Measurements from ENCODE around the gene XRCC6.
"Not testable (repeated sequence)": the region's sequence is repeated elsewhere in the genome, so short reads cannot be mapped to it uniquely, and the experiment has no call there.

The XRCC6 gene

DNA sequence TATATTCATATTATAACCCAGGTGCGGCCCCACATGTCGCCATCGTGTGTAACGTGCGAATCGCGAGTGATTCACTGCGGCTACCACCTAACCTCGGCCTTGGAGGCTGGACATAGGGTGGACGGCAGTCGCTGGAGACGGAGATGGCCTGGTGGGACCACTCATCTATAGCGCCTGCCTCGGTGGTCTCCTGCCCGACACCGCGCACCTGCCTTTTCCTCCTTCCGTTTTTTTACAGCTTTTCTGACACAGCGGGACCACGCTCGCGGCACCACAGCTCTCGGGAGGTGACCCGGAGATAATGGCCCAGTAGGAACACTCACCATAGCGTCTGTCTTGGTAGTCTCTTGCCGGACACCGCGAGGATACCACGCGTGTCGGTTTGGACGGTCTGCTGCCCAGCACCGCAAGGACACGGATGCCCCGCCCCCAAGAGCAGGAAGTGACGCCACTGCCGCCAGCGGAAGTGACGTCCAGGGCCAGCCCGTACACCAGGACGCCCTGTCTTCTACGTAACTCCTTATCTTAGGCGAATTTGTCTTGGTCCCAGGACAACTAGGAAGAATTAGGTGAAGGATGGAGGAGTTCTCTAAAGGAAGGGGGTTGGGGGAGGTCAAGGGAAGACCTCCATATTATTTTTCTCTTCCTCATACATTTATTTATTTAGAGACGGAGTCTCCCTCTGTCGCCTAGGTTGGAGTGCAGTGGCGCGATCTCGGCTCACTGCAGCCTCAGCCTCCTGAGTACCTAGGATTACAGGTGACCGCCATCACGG lies 61.1 kb downstream of the XRCC6 start:
- in situ Hi-C loops (cut with MboI; ENCODE audit: low sequenced_read_pairs): no loop called here

DNA sequence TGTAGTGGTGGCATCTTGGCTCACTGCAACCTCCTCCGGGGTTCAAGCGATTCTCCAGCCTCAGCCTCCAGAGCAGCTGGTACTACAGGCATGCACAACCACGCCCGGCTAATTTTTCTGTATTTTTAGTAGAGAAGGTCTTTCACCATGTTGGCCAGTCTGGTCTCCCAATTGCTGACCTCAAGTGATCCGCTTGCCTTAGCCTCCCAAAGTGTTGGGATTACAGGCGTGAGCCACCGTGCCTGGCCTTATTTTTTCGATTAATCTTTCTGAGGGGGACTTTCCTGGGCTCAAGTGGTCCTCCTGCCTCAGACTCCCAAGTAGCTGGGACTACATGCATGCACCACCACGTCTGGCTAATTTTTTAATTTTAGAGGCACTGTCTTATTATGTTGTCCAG lies 62.0 kb downstream of the XRCC6 start:
- in situ Hi-C loops (cut with MboI; ENCODE audit: low sequenced_read_pairs): no loop called here

DNA sequence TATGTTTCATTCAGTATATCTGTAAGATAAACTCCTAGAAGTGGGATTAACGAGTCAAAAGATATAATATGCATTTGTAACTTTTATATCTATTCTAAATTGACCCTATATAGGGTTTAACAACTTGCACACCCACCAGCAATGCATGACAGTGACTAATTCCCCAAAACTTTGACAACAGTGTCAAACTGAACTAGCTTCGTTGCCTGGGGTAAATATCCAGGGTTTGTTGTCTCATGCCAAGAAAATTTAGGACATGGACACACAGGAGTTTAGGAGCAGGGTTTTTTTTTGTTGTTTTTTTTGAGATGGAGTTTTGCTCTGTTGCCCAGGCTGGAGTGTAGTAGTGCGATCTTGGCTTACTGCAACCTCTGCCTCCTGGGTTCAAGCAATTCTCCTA lies 62.5 kb downstream of the XRCC6 start:
- in situ Hi-C loops (cut with MboI; ENCODE audit: low sequenced_read_pairs): no loop called here

DNA sequence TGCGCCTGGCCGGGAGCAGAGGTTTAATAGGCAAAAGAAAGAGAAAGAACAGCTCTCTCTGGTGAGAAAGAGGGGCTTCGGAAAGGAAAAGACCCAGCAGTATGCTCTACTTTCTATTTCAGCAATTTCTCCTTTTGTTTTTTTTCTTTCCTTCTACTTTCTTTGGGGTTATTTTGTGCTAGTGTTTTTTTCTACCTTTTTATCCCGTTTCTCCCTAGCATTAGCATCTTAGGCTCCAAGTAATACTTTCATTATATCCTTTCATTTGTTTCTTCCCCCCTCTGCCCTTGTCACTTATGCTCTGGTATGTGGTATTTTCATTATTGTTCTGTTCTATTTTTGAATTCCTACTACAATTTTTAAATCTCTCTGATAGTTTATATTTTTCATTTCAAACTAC lies 63.1 kb downstream of the XRCC6 start:
- in situ Hi-C loops (cut with MboI; ENCODE audit: low sequenced_read_pairs): no loop called here

DNA sequence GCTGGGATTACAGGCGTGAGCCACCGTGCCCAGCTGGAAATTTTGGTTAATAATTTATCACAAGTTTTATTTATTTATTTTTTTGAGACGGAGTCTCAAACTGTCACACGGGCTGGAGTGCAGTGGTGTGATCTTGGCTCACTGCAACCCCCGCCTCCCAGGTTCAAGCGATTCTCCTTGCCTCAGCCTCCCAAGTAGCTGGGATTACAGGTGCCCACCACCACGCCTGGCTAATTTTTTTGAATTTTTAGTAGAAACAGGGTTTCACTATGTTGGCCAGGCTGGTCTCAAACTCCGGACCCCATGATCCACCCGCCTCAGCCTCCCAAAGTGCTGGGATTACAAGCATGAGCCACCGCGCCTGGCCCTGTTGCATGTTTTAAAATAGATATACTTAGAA lies 65.8 kb downstream of the XRCC6 start:
- in situ Hi-C loops (cut with MboI; ENCODE audit: low sequenced_read_pairs): not testable (repeated sequence)

DNA sequence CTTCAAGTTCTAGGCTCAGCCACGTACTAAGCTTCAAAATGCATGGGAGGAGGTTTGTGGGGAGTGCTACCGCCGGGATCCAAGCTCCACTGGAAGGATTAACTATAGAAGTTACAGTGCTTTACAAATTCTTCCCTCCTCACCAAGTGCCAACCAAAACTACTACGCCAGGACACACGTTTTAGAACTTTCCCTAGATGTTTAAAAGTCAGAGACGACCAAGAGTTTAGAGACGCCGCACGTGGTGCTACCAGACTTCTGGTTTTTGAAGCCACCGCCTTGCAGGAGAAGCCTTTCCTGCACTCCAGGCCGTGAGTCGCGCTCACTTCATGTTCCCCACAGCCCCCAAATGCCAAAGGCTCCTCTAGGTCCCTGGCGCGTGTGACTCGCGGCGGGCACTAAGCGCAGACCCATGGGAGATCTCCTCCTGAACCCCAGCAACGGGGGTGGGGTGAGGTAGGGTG lies 66.8 kb downstream of the XRCC6 start:
- in situ Hi-C loops (cut with MboI; ENCODE audit: low sequenced_read_pairs): no loop called here

DNA sequence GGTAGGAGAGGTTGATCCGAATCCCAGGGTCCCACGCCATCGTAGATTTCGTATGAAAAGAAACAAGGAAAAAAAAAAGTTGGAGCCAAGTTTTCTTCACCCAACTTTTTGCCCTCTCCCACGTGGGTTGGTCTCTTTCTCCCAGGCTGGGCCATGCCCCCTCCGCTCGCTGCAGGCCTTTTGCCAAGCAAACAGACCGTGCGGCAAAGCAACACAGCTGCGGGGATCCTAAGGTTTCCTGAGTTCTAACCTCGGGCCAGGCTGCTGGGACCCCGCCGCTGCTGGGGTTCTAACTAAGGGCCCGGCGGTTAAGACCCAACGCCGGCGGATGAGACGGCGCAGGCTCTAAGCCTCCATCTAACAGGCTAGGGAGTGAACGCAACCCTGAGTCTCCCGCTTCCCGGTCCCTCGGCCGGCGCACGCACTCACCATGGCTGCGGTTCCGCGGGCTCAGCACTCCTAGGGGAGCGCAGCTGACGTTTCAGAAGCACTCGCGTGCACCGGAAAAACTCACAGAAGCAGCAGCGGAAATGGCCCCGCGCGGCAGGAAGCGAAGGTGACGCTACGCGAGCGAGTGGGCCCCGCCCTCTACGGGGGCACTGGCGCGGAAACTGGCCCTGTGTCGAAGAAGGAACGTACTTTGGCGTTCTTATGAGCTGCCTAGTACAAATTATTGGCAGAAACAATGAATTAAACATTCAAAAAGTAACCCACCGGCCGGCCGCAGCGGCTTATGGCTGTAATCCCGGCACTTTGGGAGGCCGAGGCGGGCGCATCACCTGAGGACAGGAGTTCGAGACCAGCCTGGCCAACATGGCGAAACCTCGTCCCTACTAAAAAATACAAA lies 67.5 kb downstream of the XRCC6 start, which contains the start of gene SNU13:
Gene SNU13, minus strand, starts transcription at position 503 of the 847 bp plus-strand sequence. Its CDS starts 71 bp downstream, at position 432.
- in situ Hi-C loops (cut with MboI; ENCODE audit: low sequenced_read_pairs): no loop called here

DNA sequence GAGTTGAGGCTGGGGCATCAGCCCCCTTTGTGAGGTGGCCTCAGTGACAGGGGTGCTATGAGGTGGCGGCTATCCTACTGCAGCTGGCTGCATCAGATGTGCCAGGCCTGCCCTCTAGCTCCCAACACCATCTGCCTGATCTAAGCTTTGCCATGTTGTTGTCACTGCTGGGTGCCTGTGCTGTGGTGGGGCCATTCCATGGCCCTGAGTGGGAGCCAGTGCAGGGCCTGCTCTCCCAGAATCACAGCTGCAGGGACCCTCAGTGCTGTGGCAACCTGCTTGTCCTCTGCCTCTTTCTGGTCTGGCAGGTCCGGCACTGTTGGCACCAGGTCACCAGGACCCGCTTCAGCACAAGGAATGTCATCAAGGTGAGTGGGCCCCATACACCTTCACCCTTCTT lies 69.4 kb downstream of the XRCC6 start:
- in situ Hi-C loops (cut with MboI; ENCODE audit: low sequenced_read_pairs): no loop called here

DNA sequence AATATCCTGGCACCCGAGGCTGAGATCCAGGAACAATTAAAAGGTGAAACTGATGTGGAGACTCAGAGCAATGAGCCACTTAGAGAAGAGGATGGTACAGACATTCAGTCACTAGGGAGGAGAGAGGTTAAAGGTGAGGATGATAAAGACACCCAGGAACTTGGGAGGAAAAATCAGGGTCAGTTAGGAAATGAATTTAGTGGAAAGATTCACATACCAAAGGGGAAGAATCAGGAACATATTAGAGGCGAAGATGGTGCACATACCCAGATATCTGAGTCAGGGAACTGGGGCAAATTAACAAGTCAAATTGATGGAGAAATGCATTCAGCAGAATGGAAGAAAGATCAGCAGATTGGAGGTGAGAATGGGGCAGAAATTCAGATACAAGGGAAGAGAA lies 74.1 kb downstream of the XRCC6 start:
- in situ Hi-C loops (cut with MboI; ENCODE audit: low sequenced_read_pairs): loop anchor here (5.0 kb wide), 1 partner anchor 247 kb away; no protein-coding TSS in a partner anchor

DNA sequence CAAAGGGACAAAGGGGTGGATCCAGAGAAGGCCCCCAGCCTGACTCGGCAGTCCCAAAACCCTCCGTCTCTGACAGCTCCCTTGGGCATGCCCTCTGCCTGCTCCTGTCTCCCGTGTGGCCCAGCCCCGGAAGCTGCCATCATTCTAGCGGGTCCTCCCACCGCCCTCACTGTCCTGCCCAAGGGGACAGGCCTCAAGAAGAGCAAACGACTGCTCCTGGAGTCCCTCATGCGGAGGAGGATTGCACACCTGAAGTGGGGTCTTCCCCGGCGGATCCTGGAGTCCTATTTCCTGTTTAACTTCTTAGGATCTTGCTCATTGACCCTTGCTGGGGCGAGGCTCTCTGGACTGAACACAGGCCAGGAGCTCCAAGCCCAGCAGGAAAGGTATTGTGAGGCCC lies 75.6 kb downstream of the XRCC6 start:
- in situ Hi-C loops (cut with MboI; ENCODE audit: low sequenced_read_pairs): loop anchor here (5.0 kb wide), 1 partner anchor 246 kb away; no protein-coding TSS in a partner anchor

DNA sequence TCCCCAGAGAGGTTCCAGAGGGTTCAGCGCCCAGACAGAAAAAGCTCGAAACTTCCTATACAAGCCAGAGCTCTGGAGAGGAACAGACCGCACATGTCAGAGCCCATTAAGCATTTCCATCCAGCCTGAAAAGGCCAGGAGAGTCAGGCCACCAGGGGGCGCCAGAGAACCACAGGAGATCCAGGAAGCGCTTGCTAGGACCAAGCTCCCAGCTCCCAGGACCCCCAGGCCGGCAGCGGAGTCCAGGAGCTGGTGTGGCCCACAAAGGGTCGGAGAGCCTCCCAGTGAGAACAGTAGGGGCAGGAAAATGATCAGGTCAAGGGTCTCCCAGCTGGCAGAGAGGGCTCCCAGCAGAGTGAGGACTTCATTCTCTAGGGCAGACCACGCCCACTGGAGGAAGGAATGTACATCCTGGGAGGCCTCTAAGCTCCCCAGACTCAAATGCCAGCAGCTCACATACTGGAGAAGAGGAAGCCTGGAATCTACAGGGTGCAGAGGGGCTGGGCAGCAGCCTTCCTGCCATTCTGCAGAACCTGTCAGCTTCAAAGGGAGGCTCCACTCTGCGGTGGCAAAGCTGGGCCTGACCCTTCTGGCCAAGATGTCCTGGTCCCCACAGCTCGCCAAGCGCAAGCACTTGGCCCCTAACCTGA lies 76.2 kb downstream of the XRCC6 start:
- in situ Hi-C loops (cut with MboI; ENCODE audit: low sequenced_read_pairs): loop anchor here (5.0 kb wide), 1 partner anchor 245 kb away; no protein-coding TSS in a partner anchor

DNA sequence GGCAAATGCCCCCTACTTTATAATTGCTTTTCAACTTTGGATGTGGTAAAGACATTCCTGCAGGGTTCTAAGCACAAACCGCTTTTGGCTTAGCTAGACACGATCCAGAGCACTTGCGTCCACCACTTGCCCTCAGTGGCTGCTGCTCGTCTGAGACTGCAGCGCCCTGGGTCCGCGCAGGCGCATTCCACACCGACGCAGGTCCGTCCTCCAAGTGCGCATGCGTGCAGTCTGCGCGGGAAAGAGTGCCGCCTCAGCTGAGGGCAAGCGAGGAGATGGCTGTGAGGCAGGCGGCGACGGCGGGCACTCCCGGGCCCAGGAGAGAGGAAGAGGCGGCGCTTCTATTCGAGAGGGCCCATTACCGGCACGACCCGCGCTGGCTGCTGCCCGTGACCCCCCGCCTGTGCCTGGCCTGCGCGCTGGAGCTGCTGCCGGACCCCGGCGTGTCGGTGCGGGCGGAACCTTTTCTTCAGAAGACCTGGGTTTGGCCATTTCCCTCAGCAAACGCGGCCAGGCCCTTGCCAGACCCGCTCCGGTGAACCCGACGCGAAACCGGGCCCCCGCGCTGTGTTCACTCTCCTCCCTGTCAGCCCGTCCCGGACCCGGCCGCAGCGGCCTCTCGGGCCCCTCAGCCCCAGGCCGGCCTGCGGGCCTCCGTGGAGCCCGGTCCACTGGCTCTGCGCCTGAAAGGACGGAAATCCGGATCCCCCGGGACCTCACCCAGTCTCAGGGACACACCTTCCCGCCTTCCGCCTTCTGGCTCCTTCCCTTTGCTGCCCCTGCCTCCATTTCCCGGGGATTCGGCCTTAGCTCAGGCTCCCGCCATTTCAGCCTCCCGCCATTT lies 78.4 kb downstream of the XRCC6 start, which contains the start of gene MEI1:
Gene MEI1, plus strand, starts transcription at position 240 of the 844 bp plus-strand sequence. Its CDS starts 36 bp downstream, at position 276.
- in situ Hi-C loops (cut with MboI; ENCODE audit: low sequenced_read_pairs): loop anchor here (5.0 kb wide), 1 partner anchor 243 kb away; no protein-coding TSS in a partner anchor

DNA sequence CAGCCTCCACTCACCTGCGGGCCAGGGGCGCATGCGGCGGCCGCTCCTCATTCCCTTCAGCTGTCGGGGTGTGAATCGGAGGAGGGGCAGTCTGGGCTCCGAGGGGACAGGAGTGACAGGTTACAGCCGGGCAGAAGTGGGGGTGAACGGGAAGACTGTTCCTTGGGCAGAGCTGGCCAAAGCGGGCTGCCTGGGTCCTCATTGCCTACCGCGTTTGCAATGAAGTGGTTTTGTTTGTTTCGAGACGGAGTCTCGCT lies 78.9 kb downstream of the XRCC6 start:
- in situ Hi-C loops (cut with MboI; ENCODE audit: low sequenced_read_pairs): no loop called here

DNA sequence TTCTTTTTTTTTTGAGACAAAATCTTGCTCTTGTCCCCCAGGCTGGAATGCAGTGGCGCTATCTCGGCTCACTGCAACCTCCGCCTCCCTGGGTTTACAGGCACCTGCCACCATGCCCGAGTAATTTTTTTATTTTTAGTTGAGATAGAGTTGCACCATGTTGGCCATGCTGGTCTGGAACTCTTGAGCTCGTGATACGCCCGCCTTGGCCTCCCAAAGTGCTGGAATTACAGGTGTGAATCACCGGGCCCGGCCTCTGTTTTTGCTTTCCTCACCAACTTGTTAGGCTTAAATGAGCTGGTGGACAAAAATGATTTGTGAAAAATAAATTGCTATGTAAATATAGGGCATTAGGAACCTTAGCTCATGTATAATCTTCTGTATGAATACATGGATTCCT lies 81.7 kb downstream of the XRCC6 start:
- in situ Hi-C loops (cut with MboI; ENCODE audit: low sequenced_read_pairs): no loop called here

DNA sequence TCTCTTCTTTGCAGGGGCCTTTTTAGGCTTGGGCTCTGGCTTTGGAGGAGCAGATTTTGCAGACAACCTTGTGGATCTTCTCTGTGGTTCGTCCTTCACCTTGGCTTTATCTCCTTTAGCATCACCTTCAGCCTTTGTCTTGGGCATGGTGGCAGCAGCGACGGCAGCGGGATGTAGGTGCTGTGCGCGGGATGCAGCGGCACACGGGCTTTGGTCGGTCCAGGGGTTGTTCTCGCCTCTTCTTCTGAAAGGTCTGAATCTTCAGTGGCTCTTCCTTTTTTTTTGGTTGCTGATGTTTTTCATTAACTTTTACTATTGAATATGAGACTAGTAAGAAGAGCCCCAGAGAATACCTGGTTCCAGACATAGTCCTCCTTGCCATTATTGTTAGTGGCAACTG lies 88.2 kb downstream of the XRCC6 start:
- in situ Hi-C loops (cut with MboI; ENCODE audit: low sequenced_read_pairs): no loop called here

DNA sequence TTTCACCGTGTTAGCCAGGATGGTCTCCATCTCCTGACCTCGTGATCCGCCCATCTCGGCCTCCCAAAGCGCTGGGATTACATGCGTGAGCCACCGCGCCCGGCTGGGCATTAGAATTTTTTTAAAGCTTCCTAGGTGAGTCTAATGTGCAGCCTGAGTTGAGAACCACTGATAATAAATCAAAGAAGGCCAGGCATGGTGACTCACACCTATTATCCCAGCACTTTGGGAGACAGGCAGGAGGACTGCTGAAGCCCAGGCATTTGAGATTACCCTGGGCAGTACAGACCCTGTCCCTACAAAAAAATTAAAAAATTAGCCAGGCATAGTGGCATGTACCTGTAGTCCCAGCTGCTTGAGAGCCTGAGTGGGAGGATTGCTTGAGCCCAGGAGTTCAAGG lies 91.9 kb downstream of the XRCC6 start:
- in situ Hi-C loops (cut with MboI; ENCODE audit: low sequenced_read_pairs): no loop called here
